Endothelial cell of coronary artery (primary cell): ENCODE results near the gene SLC2A9. TPM values are rescaled to one million over a fixed set of nuclear protein-coding genes. Genes with fewer than 3 reads are reported as not detected.

Experiments used
- total RNA-seq: library from RNA; depleted of rRNA; stranded (reverse); fragments of >200 nt; gene quantifications from 2 replicates; pipeline ENCODE4 v1.2.3, GENCODE V29; 2014

Gene SLC2A9
- total RNA-seq = 1.4 and 1.6 TPM in 2 replicates

GRCh38 chr4:10020871-10021652, at the start of gene SLC2A9:
Gene SLC2A9, minus strand, starts transcription at chr4:10021497. Its CDS starts 68 bp downstream, at chr4:10021429.

GRCh38 chr4:9781343-9782135, 239.8 kb downstream of the SLC2A9 start, which contains the start of gene DRD5:
Gene DRD5, plus strand, starts transcription at chr4:9781634. Its CDS starts 396 bp downstream, at chr4:9782030.

Other genes with a start within 250 kb of the SLC2A9 start
- not detected in 2 replicates for gene DRD5, start 239.9 kb downstream of the SLC2A9 start, total RNA-seq
- gene WDR1, start 95.3 kb upstream of the SLC2A9 start, total RNA-seq = 557 and 813 TPM in 2 replicates